ENCODE measurements around the gene GXYLT1. TPM values are rescaled to one million over a fixed set of nuclear protein-coding genes. Genes with fewer than 3 reads are reported as not detected.
"Not testable (repeated sequence)": the region's sequence is repeated elsewhere in the genome, so short reads cannot be mapped to it uniquely, and the experiment has no call there.

Gene GXYLT1, protein sequence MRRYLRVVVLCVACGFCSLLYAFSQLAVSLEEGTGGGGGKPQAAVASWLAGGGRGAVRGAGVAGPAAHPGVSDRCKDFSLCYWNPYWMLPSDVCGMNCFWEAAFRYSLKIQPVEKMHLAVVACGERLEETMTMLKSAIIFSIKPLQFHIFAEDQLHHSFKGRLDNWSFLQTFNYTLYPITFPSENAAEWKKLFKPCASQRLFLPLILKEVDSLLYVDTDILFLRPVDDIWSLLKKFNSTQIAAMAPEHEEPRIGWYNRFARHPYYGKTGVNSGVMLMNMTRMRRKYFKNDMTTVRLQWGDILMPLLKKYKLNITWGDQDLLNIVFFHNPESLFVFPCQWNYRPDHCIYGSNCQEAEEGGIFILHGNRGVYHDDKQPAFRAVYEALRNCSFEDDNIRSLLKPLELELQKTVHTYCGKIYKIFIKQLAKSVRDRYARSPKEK
- total RNA-seq: 3.0 TPM

DNA sequence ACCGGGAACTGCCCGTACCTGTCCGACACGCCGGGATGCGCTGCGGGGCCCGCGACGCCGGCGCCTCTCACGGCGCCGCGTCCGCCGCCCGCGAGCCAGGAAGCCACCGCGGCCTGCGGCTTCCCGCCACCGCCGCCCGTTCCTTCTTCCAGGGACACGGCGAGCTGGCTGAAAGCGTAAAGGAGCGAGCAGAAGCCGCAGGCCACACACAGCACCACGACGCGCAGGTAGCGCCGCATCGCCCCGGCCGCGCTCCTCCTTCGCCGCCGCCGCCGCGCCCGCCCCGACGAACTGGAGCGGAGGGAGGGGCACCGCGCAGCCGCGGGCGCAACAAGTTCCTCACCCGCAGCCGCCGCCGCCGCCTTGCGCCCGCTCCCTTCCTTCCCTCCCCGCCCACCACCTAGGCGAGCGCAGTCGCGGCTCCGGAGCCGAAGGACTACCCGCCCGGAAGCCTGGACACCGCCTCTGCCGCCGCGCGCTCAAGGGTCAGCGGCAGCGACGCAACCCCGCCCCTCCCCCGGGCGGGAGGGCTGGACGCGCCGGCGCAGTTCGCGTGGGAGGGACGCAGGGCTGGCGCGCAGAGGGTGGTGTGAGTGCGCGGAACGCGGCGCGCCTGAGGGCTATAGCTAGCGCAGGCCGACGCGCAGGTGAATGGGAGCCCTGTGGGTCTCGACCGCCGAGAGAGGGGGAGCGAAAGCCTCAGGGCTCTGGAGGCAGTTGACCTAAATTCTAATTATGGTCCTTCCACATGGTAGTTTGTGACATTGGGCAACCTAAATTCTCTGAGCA, at the start of gene GXYLT1:
GXYLT1 (minus strand) TSS at position 467 of the 789 bp plus-strand sequence; CDS start at position 239, 228 bp downstream.
- DNase-seq (ENCODE audit: low read depth in 2 of 3, low spot score in 2 of 3): peak; percentile 66 to 82 (median 82)

DNA sequence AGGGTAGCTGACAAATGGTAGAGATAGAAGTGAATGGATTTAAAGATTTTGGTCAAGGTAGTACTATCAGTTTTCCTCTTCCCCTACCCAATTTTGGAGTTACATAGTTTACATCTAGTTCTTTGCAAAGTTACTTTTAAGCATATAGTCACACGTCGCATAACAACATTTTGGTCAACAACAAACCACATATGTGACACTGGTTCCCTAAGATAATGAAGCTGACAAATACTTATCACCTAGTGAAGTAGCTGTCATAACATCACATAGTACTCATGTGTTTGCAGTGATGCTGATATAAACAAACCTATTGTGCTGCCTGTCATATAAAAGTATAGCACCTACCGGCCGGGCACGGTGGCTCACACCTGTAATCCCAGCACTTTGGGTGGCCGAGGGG, 48.0 kb upstream of the GXYLT1 start:
- no peak for DNase-seq (ENCODE audit: low read depth in 2 of 3, low spot score in 2 of 3)

DNA sequence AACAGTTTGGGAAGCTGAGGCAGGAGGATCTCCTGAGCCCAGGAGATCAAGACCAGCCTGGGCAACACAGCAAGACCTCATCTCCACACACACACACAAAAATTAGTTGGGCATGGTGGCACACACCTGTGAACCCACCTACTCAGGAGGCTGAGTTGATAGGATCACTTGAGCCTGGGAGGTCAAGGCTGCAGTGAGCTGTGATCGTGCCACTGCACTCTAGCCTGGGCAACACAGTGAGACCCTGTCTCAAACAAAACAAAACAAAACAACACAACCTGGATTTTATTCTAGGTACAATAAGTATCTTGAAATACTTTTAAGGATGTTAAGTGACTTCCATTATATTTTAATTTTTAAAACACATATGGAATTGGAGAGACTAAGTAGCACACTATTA, 47.6 kb upstream of the GXYLT1 start:
- no peak for DNase-seq (ENCODE audit: low read depth in 2 of 3, low spot score in 2 of 3)

DNA sequence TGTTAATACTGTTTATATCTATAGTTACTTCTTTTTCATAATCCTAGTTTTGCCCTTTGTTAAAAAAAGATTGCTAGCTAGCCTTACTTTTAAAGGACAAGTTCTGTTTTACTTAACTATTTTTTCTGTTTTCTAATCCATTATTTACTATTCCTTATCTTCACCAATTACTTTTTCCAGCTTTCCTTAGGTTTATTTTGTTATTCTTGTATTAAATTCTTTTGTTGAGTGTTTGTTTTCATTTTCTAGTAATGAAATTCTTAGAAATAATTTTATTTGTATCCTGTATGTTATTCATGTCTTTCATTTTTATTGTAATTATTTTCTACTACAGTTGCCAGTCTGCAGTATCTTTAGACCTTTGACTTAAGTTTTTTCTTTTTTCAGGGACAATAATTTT, 45.7 kb upstream of the GXYLT1 start:
- no peak for DNase-seq (ENCODE audit: low read depth in 2 of 3, low spot score in 2 of 3)

DNA sequence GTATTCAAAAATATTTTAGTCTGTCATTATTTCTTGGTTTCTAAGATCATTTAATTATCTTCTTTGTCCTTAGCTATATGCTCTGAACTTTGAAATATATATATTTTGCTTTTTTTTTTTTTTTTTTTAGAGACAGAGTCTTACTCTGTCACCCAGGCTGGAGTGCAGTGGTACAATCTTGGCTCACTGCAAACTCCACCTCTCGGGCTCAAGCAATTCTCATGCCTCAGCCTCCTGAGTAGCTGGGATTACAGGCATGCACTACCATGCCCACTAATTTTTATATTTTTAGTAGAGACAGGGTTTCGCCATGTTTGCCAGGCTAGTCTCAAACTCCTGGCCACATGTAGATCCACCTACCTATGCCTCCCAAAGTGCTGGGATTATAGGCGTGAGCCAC, 43.6 kb upstream of the GXYLT1 start:
- DNase-seq (ENCODE audit: low read depth in 2 of 3, low spot score in 2 of 3): not testable (repeated sequence)

DNA sequence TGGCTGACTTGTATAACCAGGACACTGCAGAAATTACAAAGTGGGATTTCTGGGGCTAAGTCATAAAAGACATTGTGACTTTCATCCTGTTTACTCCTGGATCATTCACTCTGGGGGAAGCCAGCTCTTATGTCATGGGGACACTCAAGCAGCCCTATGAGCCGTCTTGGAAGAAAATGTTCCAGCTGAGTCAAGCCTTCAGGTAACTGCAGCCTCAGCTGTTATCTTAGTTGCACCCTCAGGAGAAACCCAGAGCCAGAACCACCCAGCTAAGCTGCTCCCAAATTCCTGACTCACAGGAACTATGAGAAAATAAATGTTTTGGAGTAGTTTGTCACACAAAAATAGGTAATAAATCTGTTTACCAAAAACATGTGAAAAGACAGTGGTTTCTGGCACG, 43.1 kb upstream of the GXYLT1 start:
- DNase-seq (ENCODE audit: low read depth in 2 of 3, low spot score in 2 of 3): no peak

DNA sequence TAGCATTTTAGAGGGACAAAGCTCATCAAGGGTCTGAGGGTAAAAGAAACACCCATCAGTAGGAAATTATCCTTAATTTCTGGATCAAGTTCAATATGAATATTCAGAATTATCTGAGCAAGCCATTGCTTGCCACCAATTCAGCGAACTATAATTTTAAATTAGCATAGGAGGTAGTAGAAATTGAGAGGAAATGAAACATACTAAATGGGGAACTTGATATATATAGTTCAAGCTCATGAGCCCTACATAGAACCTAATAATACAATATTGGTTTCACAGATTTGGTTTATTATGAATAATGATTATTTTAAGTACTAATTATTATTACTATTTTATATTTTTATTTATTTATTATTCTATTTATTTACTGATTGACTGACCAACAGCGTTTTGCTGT, 42.1 kb upstream of the GXYLT1 start:
- DNase-seq (ENCODE audit: low read depth in 2 of 3, low spot score in 2 of 3): no peak

DNA sequence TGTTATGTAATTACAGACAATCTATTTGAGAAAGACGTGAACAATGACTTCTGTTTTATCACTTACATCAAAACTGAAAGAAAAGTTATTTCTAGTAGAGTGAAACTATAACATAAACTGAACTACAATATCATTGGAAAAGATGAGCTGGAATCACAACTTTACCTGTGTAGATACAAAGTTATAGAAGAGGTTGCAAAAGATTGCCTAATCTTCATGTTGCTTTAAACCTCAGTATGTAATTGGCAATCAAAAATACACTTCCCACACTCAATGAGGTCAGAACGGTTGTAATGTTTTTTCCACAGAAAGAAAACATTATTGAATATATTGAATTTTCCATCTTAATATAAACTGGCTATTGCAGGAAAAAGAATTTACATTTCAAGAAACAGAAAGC, 37.7 kb upstream of the GXYLT1 start:
- DNase-seq (ENCODE audit: low read depth in 2 of 3, low spot score in 2 of 3): no peak

DNA sequence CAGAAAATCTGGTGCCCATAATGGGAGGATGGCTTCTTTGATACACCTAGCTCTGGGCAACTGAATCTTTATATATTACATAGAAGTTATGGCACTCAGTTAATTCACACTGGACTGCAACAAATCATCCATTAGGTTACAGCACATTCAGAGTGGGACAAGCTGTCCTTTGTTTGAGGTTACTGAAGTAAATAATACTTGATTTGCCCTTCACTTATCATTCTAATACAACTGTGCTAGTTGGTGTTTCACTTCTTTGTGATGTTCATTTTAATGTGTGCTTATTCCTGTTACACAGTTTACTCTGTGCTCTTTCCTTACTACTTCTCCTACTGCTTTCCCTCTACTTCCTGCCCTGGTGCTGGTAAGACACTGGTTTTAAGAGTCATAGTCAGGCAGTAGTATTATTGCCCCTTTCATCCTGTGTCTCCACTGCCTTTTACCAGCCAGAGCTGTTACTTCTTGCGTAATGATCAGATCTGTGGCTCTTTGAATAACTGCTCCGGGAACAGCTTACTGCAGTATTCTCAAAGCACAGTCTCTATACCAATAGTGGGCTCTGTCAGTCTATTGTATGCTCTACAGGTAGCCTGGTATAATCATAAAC, 36.4 kb upstream of the GXYLT1 start:
- no peak for DNase-seq (ENCODE audit: low read depth in 2 of 3, low spot score in 2 of 3)

DNA sequence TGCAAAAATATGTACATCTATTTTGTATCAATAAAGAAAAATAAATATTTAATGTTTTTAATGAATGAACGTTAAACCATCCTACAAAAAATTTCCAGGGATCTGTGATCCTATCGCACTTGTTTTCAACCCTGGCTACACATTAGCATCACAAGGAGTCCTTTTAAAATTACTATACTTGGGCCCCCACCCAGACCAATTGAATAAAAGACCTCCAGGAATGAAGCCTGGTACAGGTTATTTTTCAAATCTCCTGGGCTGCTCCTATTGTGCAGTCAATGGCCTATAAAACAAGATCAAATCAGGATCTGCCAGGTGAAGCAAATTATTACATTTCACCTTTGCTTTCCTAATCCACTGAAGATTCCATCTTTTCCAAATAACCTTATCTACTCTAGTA, 33.4 kb upstream of the GXYLT1 start:
- no peak for DNase-seq (ENCODE audit: low read depth in 2 of 3, low spot score in 2 of 3)

DNA sequence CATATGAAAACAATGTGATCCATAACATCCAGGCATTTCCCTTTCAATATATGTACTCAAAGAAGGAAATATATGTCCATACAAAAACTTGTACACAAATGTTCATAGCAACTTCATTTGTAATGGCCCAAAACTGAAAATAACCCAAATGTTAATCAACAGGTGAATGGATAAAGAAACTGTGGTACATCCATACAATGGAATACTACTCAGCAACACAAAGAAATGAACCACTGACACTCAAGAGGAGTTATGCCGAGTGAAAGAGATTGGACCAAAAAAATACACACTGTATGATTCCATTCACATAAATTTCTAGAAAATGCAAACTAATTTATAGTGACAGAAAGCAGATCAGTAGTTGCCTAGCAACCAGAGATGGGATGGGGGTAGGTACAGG, 30.3 kb upstream of the GXYLT1 start:
- no peak for DNase-seq (ENCODE audit: low read depth in 2 of 3, low spot score in 2 of 3)

DNA sequence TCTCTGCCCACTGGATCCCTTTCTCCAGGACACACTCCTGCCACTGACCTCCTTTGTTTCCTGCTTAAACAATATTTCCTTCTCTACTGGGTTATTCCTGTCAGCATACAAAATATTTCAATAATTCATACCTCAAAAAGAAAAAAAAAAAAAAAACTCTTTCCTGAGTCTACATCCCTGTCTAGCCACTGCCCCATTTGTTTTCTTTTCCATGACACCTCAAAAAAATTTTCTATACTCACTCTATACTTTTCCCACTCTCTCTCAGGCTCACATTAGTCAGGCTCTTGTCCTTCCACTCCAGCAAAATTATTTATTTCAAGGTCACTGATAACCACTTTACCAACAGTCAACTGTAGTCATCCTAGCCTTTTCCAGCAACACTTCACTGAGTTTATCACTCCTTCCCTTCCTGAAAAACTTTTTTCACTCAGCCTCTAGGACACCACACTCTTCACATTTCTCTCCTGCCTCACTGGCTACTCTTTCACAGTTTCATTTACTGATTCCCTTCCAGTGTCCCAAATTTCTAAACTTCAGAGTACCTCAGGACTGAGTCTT, 29.4 kb upstream of the GXYLT1 start:
- DNase-seq (ENCODE audit: low read depth in 2 of 3, low spot score in 2 of 3): no peak

DNA sequence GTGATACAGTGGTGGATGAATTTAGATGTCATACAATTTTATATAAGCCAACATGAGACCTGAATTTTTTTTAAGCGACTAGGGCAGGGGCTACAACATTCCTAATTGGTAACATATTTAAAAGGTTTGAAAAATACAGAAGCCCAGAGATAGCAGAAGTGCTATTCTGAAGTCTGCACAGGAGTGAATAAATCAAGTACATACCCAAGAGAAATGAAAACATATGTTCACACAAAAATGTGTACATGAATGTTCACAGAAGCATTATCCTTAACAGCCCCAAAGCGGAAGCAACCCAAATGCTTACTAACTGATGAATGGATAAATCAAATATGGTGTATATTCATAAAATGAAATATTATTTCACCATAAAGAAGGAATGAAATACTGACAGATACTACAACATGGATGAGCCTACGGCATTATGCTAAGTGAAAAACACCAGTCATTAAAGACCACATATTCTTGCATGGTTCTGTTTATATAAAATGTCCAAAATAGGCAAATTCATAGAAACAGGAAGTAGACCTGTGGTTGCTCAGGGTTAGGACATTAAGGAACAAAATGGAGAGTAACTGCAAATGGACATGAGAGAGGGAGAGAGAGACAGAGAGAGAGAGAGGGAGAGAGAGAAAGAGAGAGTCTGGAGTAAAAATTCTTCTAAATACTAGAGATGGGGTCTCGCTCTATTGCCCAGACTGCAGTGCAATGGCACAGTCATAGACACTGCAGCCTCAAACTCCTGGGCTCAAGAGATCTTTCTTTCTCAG, 28.0 kb upstream of the GXYLT1 start:
- peak in 1 of 3 donors; percentile 27 for DNase-seq (ENCODE audit: low read depth in 2 of 3, low spot score in 2 of 3)

DNA sequence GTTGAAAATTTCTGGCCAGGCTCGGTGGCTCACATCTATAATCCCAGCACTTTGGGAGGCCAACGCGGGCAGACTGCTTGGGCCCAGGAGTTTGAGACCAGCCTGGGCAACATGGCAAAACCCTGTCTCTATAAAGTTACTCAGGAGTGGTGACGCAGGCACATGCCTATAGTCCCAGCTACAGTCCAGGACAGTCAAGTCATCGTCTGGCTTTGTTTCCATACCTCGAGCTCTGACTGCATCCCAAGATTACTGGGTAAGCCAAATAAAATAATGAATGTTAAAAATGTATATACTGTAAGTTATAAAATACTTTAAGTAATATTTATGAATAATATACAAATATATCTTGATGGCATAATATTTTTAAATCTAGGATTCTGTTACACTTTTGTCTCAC, 23.0 kb upstream of the GXYLT1 start:
- DNase-seq (ENCODE audit: low read depth in 2 of 3, low spot score in 2 of 3): no peak

DNA sequence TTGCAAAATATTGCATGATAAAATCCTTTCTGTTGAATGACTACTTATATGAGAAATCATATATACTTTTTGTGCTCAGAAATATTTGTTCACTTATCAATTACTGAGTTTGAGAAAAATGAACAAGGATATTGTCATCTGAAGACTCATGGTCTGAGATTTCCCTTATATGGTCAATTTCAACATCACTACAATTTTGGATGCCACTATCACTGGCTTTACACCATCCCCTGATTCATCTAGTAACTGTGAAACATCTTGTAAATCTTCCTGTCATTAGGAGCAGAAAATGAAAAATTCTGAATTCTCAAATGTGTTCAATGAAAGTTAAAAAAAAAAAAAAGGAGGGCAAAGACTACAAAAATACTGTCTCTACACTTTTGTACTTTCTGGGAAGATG, 21.8 kb upstream of the GXYLT1 start:
- no peak for DNase-seq (ENCODE audit: low read depth in 2 of 3, low spot score in 2 of 3)

DNA sequence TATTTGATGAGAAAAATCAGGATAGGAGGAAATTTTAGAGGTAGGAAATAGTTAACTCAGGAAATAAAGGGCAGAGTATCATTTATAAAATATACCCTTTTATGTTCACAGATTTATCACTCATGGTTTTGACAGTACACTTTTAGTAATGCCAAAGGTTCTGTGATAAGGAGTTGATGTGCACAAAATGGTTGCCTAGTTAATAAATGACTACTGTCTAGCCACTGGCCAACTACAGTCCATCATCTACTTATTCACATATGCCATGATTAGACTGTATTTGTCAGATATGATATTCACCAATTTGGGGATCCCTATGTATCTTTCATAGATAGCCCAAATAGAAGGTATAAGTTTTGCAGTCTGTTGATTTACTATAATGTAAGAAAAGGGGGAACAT, 19.2 kb upstream of the GXYLT1 start:
- no peak for DNase-seq (ENCODE audit: low read depth in 2 of 3, low spot score in 2 of 3)

DNA sequence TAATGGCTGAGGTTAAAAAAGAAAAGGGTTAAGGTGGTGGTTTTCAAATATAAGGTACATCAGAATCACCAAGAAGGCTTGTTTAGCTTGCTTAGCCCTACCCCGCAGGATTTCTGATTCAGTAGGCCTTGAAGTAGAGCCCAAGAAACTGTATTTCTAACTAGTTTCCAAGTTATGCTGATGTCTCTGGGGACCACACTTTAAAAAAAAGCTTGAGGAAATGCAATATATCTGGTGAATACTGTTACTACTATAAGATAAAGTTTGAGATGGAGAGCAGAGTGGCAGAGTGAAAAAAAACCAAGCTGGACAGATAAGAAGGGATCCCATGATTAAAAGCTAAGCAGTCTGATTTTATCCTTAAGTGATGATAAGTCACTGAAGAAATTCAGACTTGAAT, 18.3 kb upstream of the GXYLT1 start:
- DNase-seq (ENCODE audit: low read depth in 2 of 3, low spot score in 2 of 3): no peak

DNA sequence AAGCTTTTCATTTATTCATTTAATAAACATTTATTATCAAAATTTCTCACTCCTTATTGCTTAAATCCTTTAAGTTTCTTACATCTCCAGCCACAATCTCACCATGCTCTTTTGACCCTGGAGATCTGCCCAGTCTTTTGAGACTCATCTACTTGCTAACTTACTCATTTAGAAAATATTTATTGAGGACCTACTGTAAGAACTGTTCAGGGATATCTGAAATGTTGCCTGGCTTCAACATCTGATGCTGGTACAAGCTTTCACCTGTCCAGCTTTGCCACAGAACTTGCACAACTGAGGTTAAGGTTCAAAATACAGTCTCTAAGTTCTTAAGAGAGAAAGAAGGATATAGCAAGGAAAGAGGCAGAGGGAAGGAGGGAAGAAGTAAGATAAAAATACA, 17.5 kb upstream of the GXYLT1 start:
- DNase-seq (ENCODE audit: low read depth in 2 of 3, low spot score in 2 of 3): no peak

DNA sequence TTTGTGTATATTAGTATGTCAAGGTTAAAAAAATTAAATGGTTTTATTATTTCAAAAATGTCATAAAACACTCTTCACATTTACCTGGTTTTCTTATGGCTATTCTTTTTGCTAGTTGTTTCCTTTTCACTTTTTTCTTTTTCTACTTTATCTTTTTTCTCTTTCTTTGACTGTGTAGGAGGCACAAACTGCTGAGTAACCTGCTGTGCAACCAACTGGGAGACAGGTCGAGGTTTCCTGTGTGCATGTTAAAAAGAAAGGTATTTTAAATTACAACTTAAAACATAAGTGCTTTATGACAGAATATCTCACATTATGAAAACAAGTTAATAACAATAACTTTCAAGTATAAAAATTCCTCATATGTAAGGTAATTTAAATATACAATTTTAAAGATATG, 16.9 kb upstream of the GXYLT1 start:
- DNase-seq (ENCODE audit: low read depth in 2 of 3, low spot score in 2 of 3): no peak

DNA sequence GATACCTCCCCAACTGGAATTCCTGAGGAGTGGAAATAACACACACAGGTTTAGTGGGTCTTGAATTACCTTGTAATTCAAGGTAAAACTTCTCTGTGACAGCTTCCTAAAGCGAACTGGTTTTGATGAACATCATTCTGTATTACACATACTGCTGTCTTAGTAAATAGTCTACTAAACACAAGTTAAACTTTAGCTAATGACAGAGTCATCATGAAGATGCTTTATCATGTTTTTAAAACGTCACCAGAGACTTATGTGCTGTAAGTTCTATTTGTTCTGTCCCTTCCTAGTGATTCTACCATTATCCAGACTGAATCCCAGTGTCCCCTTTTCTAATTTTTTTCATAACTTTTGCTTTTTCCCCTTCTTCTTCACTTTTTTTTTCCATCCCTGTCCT, 11.6 kb upstream of the GXYLT1 start:
- no peak for DNase-seq (ENCODE audit: low read depth in 2 of 3, low spot score in 2 of 3)
